Endodermal cell (in vitro differentiated cells): ENCODE data around the gene GATB. TPM values are rescaled to one million over a fixed set of nuclear protein-coding genes. Genes with fewer than 3 reads are reported as not detected.

Experiments
- DNase-seq: peaks from one replicate; pipeline ENCODE4 v3.0.0-alpha.2; 2017
- H3K27ac ChIP-seq: 2 replicates; pipeline ENCODE4 v1.5.1; 2013; ENCODE audit warnings: mild to moderate bottlenecking, low read depth, low read length, moderate library complexity
- H3K27me3 ChIP-seq: 2 replicates; pipeline ENCODE4 v1.6.1; 2013; ENCODE audit warnings: mild to moderate bottlenecking, low read length, moderate library complexity; ENCODE audit not compliant: insufficient read depth, control insufficient read depth, poor library complexity, severe bottlenecking
- H3K36me3 ChIP-seq: 2 replicates; pipeline ENCODE4 v1.7.0; 2013; ENCODE audit warnings: mild to moderate bottlenecking, low read length, moderate library complexity; ENCODE audit not compliant: control insufficient read depth, insufficient read depth
- H3K4me1 ChIP-seq: one replicate; pipeline ENCODE4 v1.7.0; 2013; ENCODE audit warnings: low read length; ENCODE audit not compliant: control insufficient read depth, insufficient read depth
- H3K4me3 ChIP-seq: 2 replicates; pipeline ENCODE4 v1.5.1; 2013; ENCODE audit warnings: mild to moderate bottlenecking, low read length, moderate library complexity
- H3K9ac ChIP-seq: 2 replicates; pipeline ENCODE4 v1.6.1; 2013; ENCODE audit warnings: mild to moderate bottlenecking, low read length, moderate library complexity; ENCODE audit not compliant: poor library complexity, severe bottlenecking; ENCODE audit errors: extremely low read depth
- H3K9me3 ChIP-seq: 2 replicates; pipeline ENCODE4 v1.6.1; 2013; ENCODE audit warnings: mild to moderate bottlenecking, low read length, moderate library complexity; ENCODE audit not compliant: control insufficient read depth
- H3K27ac Mint-ChIP-seq: 2 replicates; pipeline ENCODE4 v1.8.0; 2020; ENCODE audit warnings: mixed read lengths
- H3K27me3 Mint-ChIP-seq: 2 replicates; pipeline ENCODE4 v1.8.0; 2021; ENCODE audit warnings: mild to moderate bottlenecking, mixed read lengths; ENCODE audit not compliant: insufficient read depth
- H3K36me3 Mint-ChIP-seq: 2 replicates; pipeline ENCODE4 v1.8.0; 2020; ENCODE audit warnings: low read depth, mixed read lengths
- H3K4me1 Mint-ChIP-seq: 2 replicates; pipeline ENCODE4 v1.8.0; 2020; ENCODE audit warnings: mixed read lengths
- H3K4me3 Mint-ChIP-seq: 2 replicates; pipeline ENCODE4 v1.8.0; 2020; ENCODE audit warnings: mild to moderate bottlenecking, moderate library complexity, mixed read lengths
- H3K9me3 Mint-ChIP-seq: 2 replicates; pipeline ENCODE4 v1.8.0; 2020; ENCODE audit warnings: mild to moderate bottlenecking, mixed read lengths
- WGBS, 2 experiments: methylation state at CpG; one replicate each; pipeline versions ENCODE4 v1.1.5 to v1.1.7; 2013; ENCODE audit warnings: missing lambda C conversion rate in 2 of 2, mixed read lengths in 1 of 2; ENCODE audit not compliant: insufficient coverage in 1 of 2, insufficient read length in 1 of 2; 5-methylcytosine and 5-hydroxymethylcytosine counted together
- total RNA-seq, 2 donors: library from RNA; stranded (reverse); fragmentation: NEBNext Ultra II Directional in 1 of 2; extraction: Animal tissue kit (Norgen Biotek cat#: 25700) in 1 of 2; gene quantifications; 2 replicates in 1 of 2; 3 replicates in 1 of 2; pipeline ENCODE4 v1.2.1, GENCODE V29; 2021
- TF ChIP-seq, protein P1 (sequence below): fragments of 200-600 bp; sonication (generic); conservative IDR thresholded peaks from 2 replicates; pipeline ENCODE4 v1.5.0; 2021; ENCODE audit warnings: antibody characterized with exemption, mild to moderate bottlenecking

GATB gene
- total RNA-seq, 2 donors from 2014 or later: 18.3 to 20.5 TPM

DNA sequence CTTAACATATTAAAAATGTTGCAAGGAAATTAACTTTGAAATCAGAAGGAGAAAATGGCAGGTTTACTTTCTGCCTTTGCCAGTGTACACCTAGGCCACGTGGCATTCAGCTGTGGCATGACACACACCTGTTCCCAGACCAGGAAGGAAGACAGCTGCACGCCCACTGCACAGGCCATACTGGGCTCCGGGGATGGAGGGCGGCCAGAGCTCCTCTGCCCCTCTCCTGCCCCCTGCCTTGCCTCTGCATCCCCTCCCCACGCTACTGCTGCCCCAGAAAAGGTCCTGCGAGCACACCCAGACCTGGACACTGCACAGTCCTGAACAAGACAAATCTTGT, 68.4 kb downstream of the GATB start:
- DNase-seq: no peak
- Histone ChIP-seq H3K36me3 (no peaks in the 10 kb centered on the region), H3K4me1 (peaks cover 13% of the 10 kb centered on the region), H3K4me3 (no peak overlapping the region), H3K27me3 (no peaks in the 10 kb centered on the region), H3K9ac (no peak overlapping the region), H3K9me3 (peaks cover 4% of the 10 kb centered on the region), H3K27ac (no peak overlapping the region)
- no peak overlapping the region for H3K4me3 Mint-ChIP-seq
- no peak overlapping the region for H3K27ac Mint-ChIP-seq
- H3K4me1 Mint-ChIP-seq: peaks cover 7% of the 10 kb centered on the region
- TF ChIP-seq, protein P1, sequence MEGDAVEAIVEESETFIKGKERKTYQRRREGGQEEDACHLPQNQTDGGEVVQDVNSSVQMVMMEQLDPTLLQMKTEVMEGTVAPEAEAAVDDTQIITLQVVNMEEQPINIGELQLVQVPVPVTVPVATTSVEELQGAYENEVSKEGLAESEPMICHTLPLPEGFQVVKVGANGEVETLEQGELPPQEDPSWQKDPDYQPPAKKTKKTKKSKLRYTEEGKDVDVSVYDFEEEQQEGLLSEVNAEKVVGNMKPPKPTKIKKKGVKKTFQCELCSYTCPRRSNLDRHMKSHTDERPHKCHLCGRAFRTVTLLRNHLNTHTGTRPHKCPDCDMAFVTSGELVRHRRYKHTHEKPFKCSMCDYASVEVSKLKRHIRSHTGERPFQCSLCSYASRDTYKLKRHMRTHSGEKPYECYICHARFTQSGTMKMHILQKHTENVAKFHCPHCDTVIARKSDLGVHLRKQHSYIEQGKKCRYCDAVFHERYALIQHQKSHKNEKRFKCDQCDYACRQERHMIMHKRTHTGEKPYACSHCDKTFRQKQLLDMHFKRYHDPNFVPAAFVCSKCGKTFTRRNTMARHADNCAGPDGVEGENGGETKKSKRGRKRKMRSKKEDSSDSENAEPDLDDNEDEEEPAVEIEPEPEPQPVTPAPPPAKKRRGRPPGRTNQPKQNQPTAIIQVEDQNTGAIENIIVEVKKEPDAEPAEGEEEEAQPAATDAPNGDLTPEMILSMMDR: no peak
- 91 to 96% methylated on average over 4 to 6 of the region's 6 CpGs for WGBS, 2 experiments
- no peaks in the 10 kb centered on the region for H3K27me3 Mint-ChIP-seq
- H3K36me3 Mint-ChIP-seq: peaks cover 20% of the 10 kb centered on the region
- H3K9me3 Mint-ChIP-seq: peaks cover 5% of the 10 kb centered on the region

GRCh38 chr4:151691639-151692442, 69.0 kb downstream of the GATB start:
- WGBS, 2 experiments: 82 to 90% methylated on average over 12 to 14 of the region's 14 CpGs
- Mint-ChIP-seq H3K4me3 (no peak overlapping the region), H3K27me3 (no peaks in the 10 kb centered on the region), H3K9me3 (peaks cover under 1% of the 10 kb centered on the region), H3K36me3 (peaks cover 16% of the 10 kb centered on the region), H3K4me1 (peaks cover 7% of the 10 kb centered on the region), H3K27ac (no peak overlapping the region)
- no peak overlapping the region for H3K27ac ChIP-seq
- no peaks in the 10 kb centered on the region for H3K9me3 ChIP-seq
- TF ChIP-seq, protein P1: no peak
- no peaks in the 10 kb centered on the region for H3K27me3 ChIP-seq
- no peak for DNase-seq
- H3K9ac ChIP-seq: no peak overlapping the region
- H3K36me3 ChIP-seq: no peaks in the 10 kb centered on the region
- no peak overlapping the region for H3K4me3 ChIP-seq
- peaks cover 13% of the 10 kb centered on the region for H3K4me1 ChIP-seq

DNA sequence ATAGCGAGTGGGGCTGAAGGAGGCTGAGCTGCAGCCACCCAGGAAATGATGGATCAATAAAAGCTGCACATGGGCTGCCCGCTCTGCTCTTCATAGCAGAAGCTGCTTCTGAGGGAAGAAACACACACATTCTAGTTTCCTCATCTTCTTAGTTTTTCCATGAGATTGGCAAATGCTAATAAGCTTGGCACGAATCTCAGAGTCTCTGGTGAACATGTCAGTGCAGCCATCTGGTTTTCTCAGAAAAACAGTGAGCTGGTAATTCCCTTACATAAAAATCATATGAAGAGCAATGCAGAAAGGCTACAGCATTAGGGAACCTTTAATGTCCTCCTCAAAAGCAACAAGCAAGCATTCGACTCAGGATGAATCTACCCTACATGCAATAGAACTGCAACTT, 69.9 kb downstream of the GATB start:
- Mint-ChIP-seq H3K4me3 (no peak overlapping the region), H3K4me1 (peaks cover 7% of the 10 kb centered on the region), H3K27me3 (no peaks in the 10 kb centered on the region), H3K9me3 (no peaks in the 10 kb centered on the region), H3K27ac (peak overlapping the region; percentile 6), H3K36me3 (peaks cover 14% of the 10 kb centered on the region)
- H3K27ac ChIP-seq: peak overlapping the region; percentile 65
- no peak for DNase-seq
- H3K27me3 ChIP-seq: no peaks in the 10 kb centered on the region
- no peaks in the 10 kb centered on the region for H3K36me3 ChIP-seq
- no peaks in the 10 kb centered on the region for H3K9me3 ChIP-seq
- 92 to 96% methylated on average over 3 to 4 of the region's 4 CpGs for WGBS, 2 experiments
- H3K4me3 ChIP-seq: no peak overlapping the region
- H3K9ac ChIP-seq: no peak overlapping the region
- TF ChIP-seq, protein P1: no peak
- H3K4me1 ChIP-seq: peaks cover 13% of the 10 kb centered on the region
